Activated CD8-positive, alpha-beta memory T cell treated with anti-CD3 and anti-CD28 coated beads, Interleukin-2, amount 10 ng/mL, durations not matched to agents 7 days and 5 days (primary cell): Measurements from ENCODE around the gene RLF. TPM values are rescaled to one million over a fixed set of nuclear protein-coding genes. Genes with fewer than 3 reads are reported as not detected.

Experiments
- ATAC-seq: fragments of 150-1000 bp; cut with Tn5 transposase; one replicate; pipeline ENCODE4 v1.10.0; 2021; ENCODE audit warnings: moderate library complexity
- CTCF ChIA-PET: fragments of 350-600 bp; sonication (Branson Sonifier 250); formaldehyde crosslinking; loops from one replicate; lab custom pipeline; 2021; ENCODE audit warnings: antibody characterized with exemption; lab: Charles Lee
- DNase-seq: peaks from one replicate; pipeline ENCODE4 v3.0.0-alpha.2; 2020
- H3K27ac Mint-ChIP-seq: one replicate; pipeline ENCODE4 v1.8.0; 2021; ENCODE audit warnings: mild to moderate bottlenecking, mixed read lengths
- H3K27me3 Mint-ChIP-seq: one replicate; pipeline ENCODE4 v1.8.0; 2021; ENCODE audit warnings: mixed read lengths
- H3K36me3 Mint-ChIP-seq: one replicate; pipeline ENCODE4 v1.8.0; 2021; ENCODE audit warnings: mild to moderate bottlenecking, mixed read lengths
- H3K4me1 Mint-ChIP-seq: one replicate; pipeline ENCODE4 v1.8.0; 2021; ENCODE audit warnings: mixed read lengths
- H3K4me3 Mint-ChIP-seq: one replicate; pipeline ENCODE4 v1.8.0; 2021; ENCODE audit warnings: mild to moderate bottlenecking, moderate library complexity, mixed read lengths
- H3K9me3 Mint-ChIP-seq: one replicate; pipeline ENCODE4 v1.8.0; 2022; ENCODE audit warnings: low read depth, mixed read lengths
- total RNA-seq, 2 experiments: library from RNA; stranded (reverse); gene quantifications; one replicate each; pipeline ENCODE4 v1.2.3, GENCODE V29; 2021

The RLF gene
- total RNA-seq, 2 experiments from 2014 or later: 18.8 to 21.4 TPM

GRCh38 chr1:40252601-40253000 lies 91.4 kb downstream of the RLF start:
- Mint-ChIP-seq H3K36me3 (peaks cover 10% of the 10 kb centered on the region), H3K9me3 (no peaks in the 10 kb centered on the region), H3K27ac (no peak overlapping the region), H3K27me3 (no peaks in the 10 kb centered on the region), H3K4me3 (no peak overlapping the region), H3K4me1 (peaks cover 47% of the 10 kb centered on the region)
- DNase-seq (no peak), ATAC-seq (no peak)
- CTCF ChIA-PET: interaction anchor here (1.0 kb wide), 2 partner anchors 10 to 108 kb away, joined by 3 read pairs; no protein-coding TSS in a partner anchor

- no peak overlapping the region for H3K27ac Mint-ChIP-seq
- DNase-seq (no peak), ATAC-seq (no peak)
- H3K9me3 Mint-ChIP-seq: no peaks in the 10 kb centered on the region
- CTCF ChIA-PET: interaction anchor here (1.5 kb wide), 1 partner anchor 82 kb away, joined by 5 read pairs; no protein-coding TSS in a partner anchor
- no peak overlapping the region for H3K4me3 Mint-ChIP-seq
- peaks cover 16% of the 10 kb centered on the region for H3K36me3 Mint-ChIP-seq
- H3K27me3 Mint-ChIP-seq: no peaks in the 10 kb centered on the region
- peaks cover 59% of the 10 kb centered on the region for H3K4me1 Mint-ChIP-seq
These were observed 94.0 kb downstream of the RLF start for GRCh38 chr1:40255231-40255630.

- Mint-ChIP-seq H3K9me3 (no peaks in the 10 kb centered on the region), H3K27me3 (no peaks in the 10 kb centered on the region), H3K4me3 (peak overlapping the region; percentile 85), H3K27ac (peak overlapping the region; percentile 98), H3K4me1 (peaks cover 57% of the 10 kb centered on the region), H3K36me3 (peaks cover 27% of the 10 kb centered on the region)
- DNase-seq: no peak
- no peak for ATAC-seq
- CTCF ChIA-PET: interaction anchor here (0.6 to 2.9 kb wide), 12 partner anchors 9 to 144 kb away, joined by 3 to 9 read pairs (median 4); partner anchors contain the start of genes COL9A2 and TMCO2
These were observed 95.4 kb downstream of the RLF start for GRCh38 chr1:40256401-40257084.

- Mint-ChIP-seq H3K36me3 (peaks cover 32% of the 10 kb centered on the region), H3K9me3 (no peaks in the 10 kb centered on the region), H3K4me3 (peak overlapping the region; percentile 85), H3K27me3 (no peaks in the 10 kb centered on the region), H3K27ac (peak overlapping the region; percentile 98), H3K4me1 (peaks cover 54% of the 10 kb centered on the region)
- DNase-seq (no peak), ATAC-seq (no peak)
- CTCF ChIA-PET: interaction anchor here (1.0 to 2.9 kb wide), 8 partner anchors 10 to 104 kb away, joined by 3 to 9 read pairs (median 4); partner anchors contain the start of genes COL9A2 and TMCO2
These were observed 96.1 kb downstream of the RLF start for GRCh38 chr1:40257313-40257687.

- peaks cover 37% of the 10 kb centered on the region for H3K36me3 Mint-ChIP-seq
- H3K9me3 Mint-ChIP-seq: no peaks in the 10 kb centered on the region
- H3K27me3 Mint-ChIP-seq: no peaks in the 10 kb centered on the region
- peaks cover 55% of the 10 kb centered on the region for H3K4me1 Mint-ChIP-seq
- CTCF ChIA-PET: interaction anchor here (1.0 to 2.9 kb wide), 8 partner anchors 10 to 105 kb away, joined by 3 to 9 read pairs (median 4); partner anchors contain the start of genes COL9A2 and TMCO2
- peak within 1 kb of the TSS; percentile 98 for H3K27ac Mint-ChIP-seq
- H3K4me3 Mint-ChIP-seq: peak within 1 kb of the TSS; percentile 85
- DNase-seq (peak; percentile 99), ATAC-seq (peak; percentile 96)
These were observed 96.7 kb downstream of the RLF start, which contains the start of gene ZMPSTE24 for GRCh38 chr1:40257688-40258444. TSS of gene ZMPSTE24 (plus strand) at chr1:40258236. CDS start at chr1:40258272, 36 bp downstream.

- no peaks in the 10 kb centered on the region for H3K9me3 Mint-ChIP-seq
- DNase-seq (no peak), ATAC-seq (no peak)
- peak overlapping the region; percentile 98 for H3K27ac Mint-ChIP-seq
- CTCF ChIA-PET: interaction anchor here (1.2 to 2.9 kb wide), 4 partner anchors 15 to 105 kb away, joined by 3 to 9 read pairs (median 6); no protein-coding TSS in a partner anchor
- H3K27me3 Mint-ChIP-seq: no peaks in the 10 kb centered on the region
- peaks cover 38% of the 10 kb centered on the region for H3K36me3 Mint-ChIP-seq
- peaks cover 58% of the 10 kb centered on the region for H3K4me1 Mint-ChIP-seq
- H3K4me3 Mint-ChIP-seq: peak overlapping the region; percentile 85
These were observed 97.2 kb downstream of the RLF start for GRCh38 chr1:40258445-40258769.

- Mint-ChIP-seq H3K27ac (peak overlapping the region; percentile 49), H3K36me3 (peaks cover 51% of the 10 kb centered on the region), H3K9me3 (no peaks in the 10 kb centered on the region), H3K4me3 (no peak overlapping the region), H3K27me3 (no peaks in the 10 kb centered on the region), H3K4me1 (peaks cover 42% of the 10 kb centered on the region)
- DNase-seq (no peak), ATAC-seq (peak; percentile 66)
- CTCF ChIA-PET: interaction anchor here (0.6 to 1.2 kb wide), 3 partner anchors 28 to 120 kb away, joined by 3 to 4 read pairs (median 3); no protein-coding TSS in a partner anchor
These were observed 103.2 kb downstream of the RLF start for GRCh38 chr1:40264354-40264781.

- H3K4me3 Mint-ChIP-seq: no peak overlapping the region
- CTCF ChIA-PET: interaction anchor here (0.6 kb wide), 1 partner anchor 77 kb away, joined by 3 read pairs; no protein-coding TSS in a partner anchor
- H3K27ac Mint-ChIP-seq: no peak overlapping the region
- peaks cover 51% of the 10 kb centered on the region for H3K36me3 Mint-ChIP-seq
- DNase-seq (no peak), ATAC-seq (no peak)
- no peaks in the 10 kb centered on the region for H3K27me3 Mint-ChIP-seq
- peaks cover 41% of the 10 kb centered on the region for H3K4me1 Mint-ChIP-seq
- H3K9me3 Mint-ChIP-seq: no peaks in the 10 kb centered on the region
These were observed 104.1 kb downstream of the RLF start for GRCh38 chr1:40265298-40265697.

- no peak for ATAC-seq
- CTCF ChIA-PET: interaction anchor here (0.6 to 2.6 kb wide), 4 partner anchors 49 to 77 kb away, joined by 3 to 9 read pairs (median 4); no protein-coding TSS in a partner anchor
These were observed 104.7 kb downstream of the RLF start for GRCh38 chr1:40265919-40266318.

GRCh38 chr1:40266786-40267535 lies 105.8 kb downstream of the RLF start:
- peaks cover 38% of the 10 kb centered on the region for H3K4me1 Mint-ChIP-seq
- H3K36me3 Mint-ChIP-seq: peaks cover 52% of the 10 kb centered on the region

More at GRCh38 chr1:40265919-40266318, 104.7 kb downstream of the RLF start:
- Mint-ChIP-seq H3K9me3 (no peaks in the 10 kb centered on the region), H3K4me3 (no peak overlapping the region), H3K36me3 (peaks cover 52% of the 10 kb centered on the region), H3K27ac (no peak overlapping the region), H3K4me1 (peaks cover 40% of the 10 kb centered on the region), H3K27me3 (no peaks in the 10 kb centered on the region)
- DNase-seq: no peak

GRCh38 chr1:40267767-40268187 lies 106.6 kb downstream of the RLF start:
- H3K27me3 Mint-ChIP-seq: no peaks in the 10 kb centered on the region
- ATAC-seq (no peak), DNase-seq (no peak)
- H3K36me3 Mint-ChIP-seq: peaks cover 52% of the 10 kb centered on the region
- peaks cover 41% of the 10 kb centered on the region for H3K4me1 Mint-ChIP-seq
- no peaks in the 10 kb centered on the region for H3K9me3 Mint-ChIP-seq
- no peak overlapping the region for H3K4me3 Mint-ChIP-seq
- CTCF ChIA-PET: interaction anchor here (0.8 to 2.6 kb wide), 4 partner anchors 47 to 137 kb away, joined by 3 to 9 read pairs (median 4); no protein-coding TSS in a partner anchor
- no peak overlapping the region for H3K27ac Mint-ChIP-seq

More at GRCh38 chr1:40266786-40267535, 105.8 kb downstream of the RLF start:
- no peak overlapping the region for H3K4me3 Mint-ChIP-seq
- no peaks in the 10 kb centered on the region for H3K9me3 Mint-ChIP-seq
- no peak overlapping the region for H3K27ac Mint-ChIP-seq
- CTCF ChIA-PET: interaction anchor here (0.7 to 2.6 kb wide), 4 partner anchors 48 to 129 kb away, joined by 3 to 9 read pairs (median 4); no protein-coding TSS in a partner anchor
- ATAC-seq (no peak), DNase-seq (no peak)
- no peaks in the 10 kb centered on the region for H3K27me3 Mint-ChIP-seq

GRCh38 chr1:40268211-40268610 lies 107.0 kb downstream of the RLF start:
- CTCF ChIA-PET: interaction anchor here (0.8 to 2.6 kb wide), 3 partner anchors 47 to 137 kb away, joined by 3 to 9 read pairs (median 4); no protein-coding TSS in a partner anchor
- no peaks in the 10 kb centered on the region for H3K27me3 Mint-ChIP-seq
- no peak overlapping the region for H3K4me3 Mint-ChIP-seq
- H3K9me3 Mint-ChIP-seq: no peaks in the 10 kb centered on the region
- ATAC-seq (no peak), DNase-seq (no peak)
- H3K4me1 Mint-ChIP-seq: peaks cover 38% of the 10 kb centered on the region
- peaks cover 53% of the 10 kb centered on the region for H3K36me3 Mint-ChIP-seq
- no peak overlapping the region for H3K27ac Mint-ChIP-seq
